GM10266 (cell line): ENCODE measurements around the gene C1QTNF5.

Source experiments
- DNase-seq: peaks from one replicate; pipeline ENCODE4 v3.0.0; 2012; ENCODE audit errors: extremely low spot score
- TF ChIP-seq, protein P1 (sequence below): IDR thresholded peaks from 2 replicates; pipeline ENCODE4 v1.5.1; 2012; ENCODE audit warnings: mild to moderate bottlenecking, low read depth; ENCODE audit not compliant: control insufficient read depth, insufficient read depth; ENCODE audit errors: missing control alignments

Gene C1QTNF5

GRCh38 chr11:119338318-119338890 is 2.3 kb downstream of the C1QTNF5 start:
- peak; percentile 89 for DNase-seq
- TF ChIP-seq, protein P1, sequence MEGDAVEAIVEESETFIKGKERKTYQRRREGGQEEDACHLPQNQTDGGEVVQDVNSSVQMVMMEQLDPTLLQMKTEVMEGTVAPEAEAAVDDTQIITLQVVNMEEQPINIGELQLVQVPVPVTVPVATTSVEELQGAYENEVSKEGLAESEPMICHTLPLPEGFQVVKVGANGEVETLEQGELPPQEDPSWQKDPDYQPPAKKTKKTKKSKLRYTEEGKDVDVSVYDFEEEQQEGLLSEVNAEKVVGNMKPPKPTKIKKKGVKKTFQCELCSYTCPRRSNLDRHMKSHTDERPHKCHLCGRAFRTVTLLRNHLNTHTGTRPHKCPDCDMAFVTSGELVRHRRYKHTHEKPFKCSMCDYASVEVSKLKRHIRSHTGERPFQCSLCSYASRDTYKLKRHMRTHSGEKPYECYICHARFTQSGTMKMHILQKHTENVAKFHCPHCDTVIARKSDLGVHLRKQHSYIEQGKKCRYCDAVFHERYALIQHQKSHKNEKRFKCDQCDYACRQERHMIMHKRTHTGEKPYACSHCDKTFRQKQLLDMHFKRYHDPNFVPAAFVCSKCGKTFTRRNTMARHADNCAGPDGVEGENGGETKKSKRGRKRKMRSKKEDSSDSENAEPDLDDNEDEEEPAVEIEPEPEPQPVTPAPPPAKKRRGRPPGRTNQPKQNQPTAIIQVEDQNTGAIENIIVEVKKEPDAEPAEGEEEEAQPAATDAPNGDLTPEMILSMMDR, result peak; percentile 79

- DNase-seq, result no peak
- TF ChIP-seq, protein P1, result no peak
Observed at GRCh38 chr11:119337581-119338317, 2.9 kb downstream of the C1QTNF5 start.

GRCh38 chr11:119336744-119337469 is 3.8 kb downstream of the C1QTNF5 start:
- TF ChIP-seq, protein P1, result no peak
- no peak for DNase-seq

GRCh38 chr11:119335655-119336543 is 4.8 kb downstream of the C1QTNF5 start:
- DNase-seq, result no peak
- TF ChIP-seq, protein P1, result no peak

GRCh38 chr11:119335091-119335654 is 5.5 kb downstream of the C1QTNF5 start:
- no peak for DNase-seq
- TF ChIP-seq, protein P1, result no peak

DNA sequence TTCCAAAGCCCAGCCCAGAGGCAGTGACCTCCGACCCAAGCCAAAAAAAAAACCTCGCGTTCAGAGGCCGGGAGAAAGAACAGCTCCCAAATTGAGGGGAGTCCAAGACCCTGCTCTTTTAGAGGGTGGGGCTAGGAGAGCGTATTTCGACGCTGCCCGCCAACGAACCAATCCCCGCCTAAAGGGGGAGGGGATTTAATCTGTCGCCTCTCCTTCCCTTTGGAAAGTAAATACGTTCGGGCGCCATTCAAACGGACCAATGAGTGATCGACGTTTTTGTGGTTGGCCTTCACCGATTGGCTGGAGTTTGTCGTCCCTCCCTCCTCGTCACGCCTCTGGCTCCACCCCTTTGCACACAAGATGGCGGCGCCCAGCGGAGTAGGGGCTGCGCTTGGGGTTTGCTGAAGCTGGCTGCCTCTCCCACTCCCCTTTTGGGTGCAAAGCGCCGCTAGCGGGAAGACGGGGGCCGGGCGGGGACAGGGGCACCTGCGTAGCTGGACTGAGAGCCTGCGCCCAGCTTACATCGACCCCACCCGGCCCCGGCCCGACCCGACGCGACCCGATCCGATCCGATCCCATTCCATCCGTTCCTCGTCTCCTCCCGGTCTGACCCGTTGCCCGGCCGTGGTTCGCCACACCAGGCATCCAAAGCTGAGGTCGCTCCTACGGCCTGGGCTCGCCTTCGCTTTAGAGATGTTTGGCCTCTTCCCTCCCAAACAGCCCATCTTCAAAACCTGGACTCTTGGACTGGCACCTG is 6.3 kb downstream of the C1QTNF5 start, which contains the start of gene RNF26:
Gene RNF26 (plus strand): TSS at position 354 of the 757 bp plus-strand sequence. CDS start 596 bp downstream, outside the sequence.
- TF ChIP-seq, protein P1, result no peak
- DNase-seq, result peak; percentile 99
